Epithelial cell of esophagus (primary cell): ENCODE results near the gene ARSB.
"Not testable (repeated sequence)": the region's sequence is repeated elsewhere in the genome, so short reads cannot be mapped to it uniquely, and the experiment has no call there.

Source experiments
- DNase-seq: peaks from one replicate; pipeline ENCODE4 v3.0.0; 2010; ENCODE audit warnings: low read depth
- H3K4me3 ChIP-seq: 2 replicates; pipeline ENCODE4 v1.5.1; 2011; ENCODE audit warnings: mild to moderate bottlenecking, low read length, control low read depth
- TF ChIP-seq, protein P1 (sequence below): IDR thresholded peaks from 2 replicates; pipeline ENCODE4 v1.5.1; 2011; ENCODE audit warnings: low read depth, mild to moderate bottlenecking, low read length, control low read depth, inconsistent platforms; ENCODE audit not compliant: insufficient read depth; ENCODE audit errors: missing control alignments

The ARSB gene

DNA sequence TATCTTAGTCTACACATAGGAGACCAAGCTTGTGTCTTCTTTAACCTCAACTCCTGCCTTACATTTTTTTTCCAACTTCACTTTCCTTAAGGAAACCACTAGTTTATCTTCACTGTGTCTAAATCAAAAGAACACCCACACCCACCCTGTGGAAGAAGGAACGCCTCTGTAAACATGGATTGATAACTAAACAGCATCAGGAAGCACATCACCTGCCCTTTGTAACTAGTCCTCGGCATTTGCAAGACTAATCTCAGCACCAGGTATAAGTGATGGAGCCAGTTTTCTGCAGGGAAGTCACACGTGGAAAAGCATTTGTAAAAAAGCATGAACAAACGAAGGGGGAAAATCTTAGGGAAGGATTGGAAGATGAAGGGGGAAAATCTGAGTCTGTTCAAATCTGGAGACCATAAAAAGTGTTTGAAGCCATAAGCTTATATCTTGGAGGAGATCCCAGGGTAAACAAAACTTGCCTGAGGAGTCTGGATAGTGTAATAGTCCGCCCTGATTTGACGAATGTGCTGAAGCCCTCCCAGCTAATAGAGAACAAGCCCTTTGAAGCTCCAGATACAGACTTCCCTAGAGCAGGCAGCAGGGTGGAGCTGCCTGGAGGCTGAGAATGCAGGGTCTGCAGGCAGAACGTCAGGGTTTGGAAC is 219.2 kb downstream of the ARSB start:
- TF ChIP-seq, protein P1, sequence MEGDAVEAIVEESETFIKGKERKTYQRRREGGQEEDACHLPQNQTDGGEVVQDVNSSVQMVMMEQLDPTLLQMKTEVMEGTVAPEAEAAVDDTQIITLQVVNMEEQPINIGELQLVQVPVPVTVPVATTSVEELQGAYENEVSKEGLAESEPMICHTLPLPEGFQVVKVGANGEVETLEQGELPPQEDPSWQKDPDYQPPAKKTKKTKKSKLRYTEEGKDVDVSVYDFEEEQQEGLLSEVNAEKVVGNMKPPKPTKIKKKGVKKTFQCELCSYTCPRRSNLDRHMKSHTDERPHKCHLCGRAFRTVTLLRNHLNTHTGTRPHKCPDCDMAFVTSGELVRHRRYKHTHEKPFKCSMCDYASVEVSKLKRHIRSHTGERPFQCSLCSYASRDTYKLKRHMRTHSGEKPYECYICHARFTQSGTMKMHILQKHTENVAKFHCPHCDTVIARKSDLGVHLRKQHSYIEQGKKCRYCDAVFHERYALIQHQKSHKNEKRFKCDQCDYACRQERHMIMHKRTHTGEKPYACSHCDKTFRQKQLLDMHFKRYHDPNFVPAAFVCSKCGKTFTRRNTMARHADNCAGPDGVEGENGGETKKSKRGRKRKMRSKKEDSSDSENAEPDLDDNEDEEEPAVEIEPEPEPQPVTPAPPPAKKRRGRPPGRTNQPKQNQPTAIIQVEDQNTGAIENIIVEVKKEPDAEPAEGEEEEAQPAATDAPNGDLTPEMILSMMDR: no peak
- DNase-seq: no peak
- no peak overlapping the region for H3K4me3 ChIP-seq

DNA sequence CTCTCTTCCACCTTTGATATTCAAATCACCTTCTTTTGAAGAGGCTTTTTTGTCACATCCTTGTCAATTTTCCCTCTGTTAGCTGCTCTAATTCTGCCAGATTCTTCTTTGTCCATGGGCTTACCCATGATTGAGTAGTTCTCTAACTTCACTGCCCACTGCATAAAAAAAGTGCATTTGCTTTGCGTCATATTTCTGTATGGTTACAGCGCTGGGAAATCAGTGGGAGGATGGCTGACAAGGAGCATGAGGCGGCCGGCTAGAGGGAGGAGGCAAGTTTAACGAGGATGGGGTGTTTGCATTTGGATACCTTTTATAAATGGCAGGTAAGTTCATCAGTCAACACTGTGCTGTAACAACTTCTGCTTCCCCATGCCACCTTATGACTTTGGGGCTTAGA is 220.0 kb downstream of the ARSB start:
- peak; percentile 18 for DNase-seq
- no peak overlapping the region for H3K4me3 ChIP-seq
- TF ChIP-seq, protein P1: no peak

DNA sequence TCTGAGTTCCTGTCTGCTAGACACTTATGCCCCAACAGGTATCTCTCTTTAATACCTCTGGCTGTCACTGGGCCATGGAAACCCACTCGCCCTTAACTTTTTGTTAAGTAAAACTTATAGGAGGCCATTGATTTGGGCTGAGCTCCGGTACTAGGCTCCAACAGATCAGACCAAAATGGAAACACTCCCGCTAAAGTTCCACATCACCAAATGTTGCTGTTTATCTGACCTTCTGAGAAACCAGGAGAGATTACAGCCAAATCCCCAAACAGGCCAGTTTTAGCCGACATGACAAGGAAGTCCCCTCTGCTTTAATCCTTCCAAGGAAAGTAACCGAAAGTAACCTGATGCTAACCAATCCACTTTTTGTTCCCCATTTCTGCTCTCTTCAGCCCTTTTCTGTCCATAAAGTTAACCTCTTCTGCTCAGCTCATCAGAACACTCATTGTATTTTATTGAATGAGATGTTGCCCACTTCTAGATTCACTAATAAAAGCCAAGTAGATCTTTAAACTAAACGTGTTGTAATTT is 221.4 kb downstream of the ARSB start:
- no peak for DNase-seq
- no peak overlapping the region for H3K4me3 ChIP-seq
- TF ChIP-seq, protein P1: no peak

DNA sequence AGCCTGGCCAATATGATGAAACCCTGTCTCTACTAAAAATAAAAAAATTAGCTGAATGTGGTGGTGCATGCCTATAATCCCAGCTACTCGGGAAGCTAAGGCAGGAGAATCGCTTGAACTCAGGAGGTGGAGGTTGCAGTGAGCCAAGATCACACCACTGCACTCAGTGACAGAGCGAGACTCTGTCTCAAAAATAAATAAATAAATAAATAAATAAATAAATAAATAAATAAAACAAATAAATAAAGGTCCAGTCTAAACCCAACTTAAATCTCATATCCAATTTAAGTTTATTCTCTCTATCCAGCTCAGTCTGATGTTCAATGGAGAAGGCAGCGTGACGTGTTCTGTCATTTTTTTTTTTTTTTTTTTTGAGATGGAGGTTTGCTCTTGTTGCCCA is 222.4 kb downstream of the ARSB start:
- not testable (repeated sequence) for H3K4me3 ChIP-seq, DNase-seq

DNA sequence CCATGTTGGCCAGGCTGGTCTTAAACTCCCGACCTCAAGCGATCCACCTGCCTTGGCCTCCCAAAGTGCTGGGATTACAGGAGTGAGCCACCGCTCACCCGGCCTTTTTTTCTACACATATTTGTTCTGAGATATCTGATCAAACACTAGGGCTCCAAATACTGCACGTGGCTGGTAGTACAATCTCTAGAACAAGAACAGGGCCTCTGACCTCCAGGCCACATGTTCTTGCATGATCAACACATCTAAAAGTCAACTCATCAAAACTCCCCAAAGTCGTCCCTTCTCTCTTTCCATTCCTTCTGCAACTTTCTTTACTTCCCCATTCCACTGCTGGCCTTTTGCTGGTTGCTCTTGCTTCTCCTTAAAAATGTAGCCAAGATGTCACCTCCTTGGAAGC is 223.3 kb downstream of the ARSB start:
- TF ChIP-seq, protein P1: no peak
- no peak for DNase-seq
- no peak overlapping the region for H3K4me3 ChIP-seq

DNA sequence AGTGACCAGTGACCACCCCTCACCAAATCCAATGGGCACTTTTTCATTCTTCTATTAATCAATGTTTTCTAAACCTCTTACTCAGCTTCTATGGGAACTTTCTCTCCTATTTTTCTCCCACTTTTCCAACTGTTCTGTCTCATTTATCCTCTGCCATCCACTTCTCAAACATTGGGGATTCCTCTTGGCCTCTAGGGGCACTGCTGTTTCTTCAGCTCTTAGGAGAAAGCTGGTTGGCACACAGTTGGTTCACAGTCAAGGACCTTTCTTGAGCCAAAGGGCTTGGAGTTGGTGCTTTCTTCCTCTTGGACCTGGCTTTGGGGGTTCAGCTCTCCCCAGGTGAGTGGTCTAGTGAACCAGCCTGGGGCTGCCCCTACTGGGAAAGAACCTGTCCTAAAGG is 224.3 kb downstream of the ARSB start:
- no peak for DNase-seq
- TF ChIP-seq, protein P1: peak; percentile 32
- H3K4me3 ChIP-seq: no peak overlapping the region

DNA sequence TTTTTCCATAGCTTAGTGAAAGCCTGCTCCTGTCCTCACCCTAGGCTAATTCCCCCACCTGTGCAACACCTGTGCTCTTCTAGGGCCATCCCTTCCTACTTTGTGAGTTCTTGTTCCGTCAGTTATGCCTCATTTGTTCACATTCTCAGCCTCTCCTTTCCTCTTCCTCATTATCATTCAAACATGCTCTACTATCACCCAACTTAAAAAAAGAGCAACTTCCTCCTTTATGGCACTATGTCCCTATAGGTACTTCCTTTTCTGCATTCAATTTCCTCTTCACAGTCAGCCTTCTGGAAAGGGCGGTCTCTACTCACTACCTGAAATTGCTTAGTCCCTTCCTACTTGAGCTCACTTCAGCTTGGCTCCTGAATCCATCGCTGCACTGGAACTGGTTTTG is 224.7 kb downstream of the ARSB start:
- TF ChIP-seq, protein P1: no peak
- no peak overlapping the region for H3K4me3 ChIP-seq
- DNase-seq: no peak
